Measurements from ENCODE around the gene OGFOD2. TPM values are rescaled to one million over a fixed set of nuclear protein-coding genes. Genes with fewer than 3 reads are reported as not detected.

OGFOD2 gene
- total RNA-seq, 4 donors from 2014 or later: 7.2 to 19.8 (median 13.4) TPM

GRCh38 chr12:122987086-122987951 lies 12.3 kb downstream of the OGFOD2 start:
- Histone ChIP-seq H3K27ac (no peak overlapping the region), H3K9me3 (no peaks in the 10 kb centered on the region), H3K36me3 (peaks cover 0 to 82% (median 2%) of the 10 kb centered on the region in 3 donors), H3K4me3 (no peak overlapping the region), H3K27me3 (no peaks in the 10 kb centered on the region), H3K4me1 (peaks cover 0 to 38% (median 33%) of the 10 kb centered on the region in 4 donors)
- 83 to 93% methylated on average over 27 to 31 of the region's 39 CpGs for WGBS, 2 donors
- DNase-seq (ENCODE audit: low spot score in 2 of 2): no peak
- no peak for TF ChIP-seq CTCF (IDR thresholded peaks at IDR 0.05)
- TF ChIP-seq EP300 (IDR thresholded peaks at IDR 0.05): no peak
- no peak for TF ChIP-seq POLR2A (IDR thresholded peaks at IDR 0.05)

GRCh38 chr12:122988036-122988435 lies 13.0 kb downstream of the OGFOD2 start:
- Histone ChIP-seq H3K36me3 (peaks cover 0 to 80% (median 0%) of the 10 kb centered on the region in 3 donors), H3K9me3 (no peaks in the 10 kb centered on the region), H3K4me3 (no peak overlapping the region), H3K4me1 (peaks cover 0 to 31% (median 26%) of the 10 kb centered on the region in 4 donors), H3K27me3 (no peaks in the 10 kb centered on the region), H3K27ac (no peak overlapping the region)
- WGBS, 2 donors: 88 to 89% methylated on average over 13 of the region's 13 CpGs
- TF ChIP-seq CTCF (IDR thresholded peaks at IDR 0.05): no peak
- DNase-seq (ENCODE audit: low spot score in 2 of 2): no peak

- TF ChIP-seq POLR2A (IDR thresholded peaks at IDR 0.05): no peak
- TF ChIP-seq EP300 (IDR thresholded peaks at IDR 0.05): no peak
- no peak for TF ChIP-seq CTCF (IDR thresholded peaks at IDR 0.05)
- Histone ChIP-seq H3K4me1 (peaks cover 0 to 24% (median 19%) of the 10 kb centered on the region in 4 donors), H3K36me3 (peaks cover 0 to 76% (median 0%) of the 10 kb centered on the region in 3 donors)
Observed at GRCh38 chr12:122988612-122989212, 13.7 kb downstream of the OGFOD2 start.

GRCh38 chr12:122989225-122989839 lies 14.3 kb downstream of the OGFOD2 start:
- H3K36me3 ChIP-seq: peaks cover 0 to 80% (median 0%) of the 10 kb centered on the region in 3 donors
- H3K27ac ChIP-seq: no peak overlapping the region
- no peaks in the 10 kb centered on the region for H3K9me3 ChIP-seq
- WGBS, 2 donors: 82 to 89% methylated on average over 4 to 7 of the region's 10 CpGs
- H3K27me3 ChIP-seq: no peaks in the 10 kb centered on the region
- TF ChIP-seq CTCF (IDR thresholded peaks at IDR 0.05) (no peak), POLR2A (IDR thresholded peaks at IDR 0.05) (no peak), EP300 (IDR thresholded peaks at IDR 0.05) (no peak)
- peaks cover 0 to 18% (median 13%) of the 10 kb centered on the region in 4 donors for H3K4me1 ChIP-seq
- DNase-seq (ENCODE audit: low spot score in 2 of 2): no peak
- no peak overlapping the region for H3K4me3 ChIP-seq

More at GRCh38 chr12:122988612-122989212, 13.7 kb downstream of the OGFOD2 start:
- no peak overlapping the region for H3K27ac ChIP-seq
- no peak overlapping the region for H3K4me3 ChIP-seq
- no peaks in the 10 kb centered on the region for H3K9me3 ChIP-seq
- no peak for DNase-seq (ENCODE audit: low spot score in 2 of 2)
- 85 to 87% methylated on average over 19 to 21 of the region's 21 CpGs for WGBS, 2 donors
- H3K27me3 ChIP-seq: no peaks in the 10 kb centered on the region
